CD14-positive monocyte (primary cell): ENCODE data around the gene SLC41A1. TPM values are rescaled to one million over a fixed set of nuclear protein-coding genes. Genes with fewer than 3 reads are reported as not detected.

Experiments
- DNase-seq, 3 donors: peaks; one replicate each; pipeline ENCODE4 v3.0.0-alpha.2; 2011 to 2022
- H2AFZ ChIP-seq: 2 replicates; pipeline ENCODE4 v1.6.0; 2012; ENCODE audit warnings: mild to moderate bottlenecking, low read depth, low read length, inconsistent platforms; ENCODE audit not compliant: insufficient read depth, poor library complexity, severe bottlenecking
- H3K27ac ChIP-seq, 2 donors: 1 replicate in 1 of 2; 2 replicates in 1 of 2; pipeline ENCODE4 v1.5.1; 2012 to 2013; ENCODE audit warnings: low read length in 2 of 2, control low read depth in 1 of 2, inconsistent platforms in 1 of 2, low read depth in 1 of 2, mild to moderate bottlenecking in 1 of 2
- H3K27me3 ChIP-seq, 2 donors: one replicate each; pipeline versions ENCODE4 v1.6.0 to v1.6.1; 2011 to 2013; ENCODE audit warnings: low read length in 2 of 2; ENCODE audit not compliant: control insufficient read depth in 2 of 2, insufficient read depth in 2 of 2
- H3K36me3 ChIP-seq, 2 donors: replicated peaks in 1 of 2; 1 replicate in 1 of 2; 2 replicates in 1 of 2; pipeline versions ENCODE4 v1.5.1 to v1.6.1; 2012 to 2013; ENCODE audit warnings: low read length in 2 of 2, control low read depth in 1 of 2, inconsistent platforms in 1 of 2, mild to moderate bottlenecking in 1 of 2; ENCODE audit not compliant: insufficient read depth in 2 of 2, control insufficient read depth in 1 of 2
- H3K4me1 ChIP-seq, 2 donors: 1 replicate in 1 of 2; 2 replicates in 1 of 2; pipeline versions ENCODE4 v1.5.1 to v1.6.1; 2012 to 2013; ENCODE audit warnings: low read length in 2 of 2, control low read depth in 1 of 2, inconsistent platforms in 1 of 2, mild to moderate bottlenecking in 1 of 2, moderate library complexity in 1 of 2; ENCODE audit not compliant: insufficient read depth in 2 of 2, control insufficient read depth in 1 of 2
- H3K4me2 ChIP-seq: replicated peaks from 2 replicates; pipeline ENCODE3; 2012; ENCODE audit warnings: low read length, moderate library complexity, mild to moderate bottlenecking; ENCODE audit not compliant: poor library complexity, severe bottlenecking; ENCODE audit errors: extremely low read depth
- H3K4me3 ChIP-seq, 3 experiments: fragments of 200-600 bp in 1 of 3; sonication (generic) in 1 of 3; replicated peaks in 1 of 3; 1 replicate in 2 of 3; 2 replicates in 1 of 3; pipeline ENCODE4 v1.5.1; 2011 to 2013; ENCODE audit warnings: low read length in 3 of 3, mild to moderate bottlenecking in 3 of 3, control low read depth in 2 of 3, low read depth in 2 of 3, inconsistent platforms in 1 of 3, moderate library complexity in 1 of 3
- H3K79me2 ChIP-seq: 2 replicates; pipeline ENCODE4 v1.6.0; 2012; ENCODE audit warnings: mild to moderate bottlenecking, control low read depth, inconsistent platforms, low read length, moderate library complexity; ENCODE audit not compliant: insufficient read depth
- H3K9ac ChIP-seq: 2 replicates; pipeline ENCODE4 v1.6.0; 2017; ENCODE audit warnings: low read length, mild to moderate bottlenecking; ENCODE audit not compliant: insufficient read depth, poor library complexity, severe bottlenecking
- H3K9me3 ChIP-seq, 2 donors: replicated peaks in 1 of 2; 1 replicate in 1 of 2; 2 replicates in 1 of 2; pipeline versions ENCODE4 v1.5.1 to v1.6.1; 2012 to 2013; ENCODE audit warnings: low read length in 2 of 2, control low read depth in 1 of 2; ENCODE audit not compliant: control insufficient read depth in 1 of 2, insufficient read depth in 1 of 2
- H4K20me1 ChIP-seq: 2 replicates; pipeline ENCODE4 v1.6.0; 2012; ENCODE audit warnings: mild to moderate bottlenecking, low read length, control low read depth, moderate library complexity; ENCODE audit not compliant: insufficient read depth
- H3K27ac Mint-ChIP-seq, 7 donors: one replicate each; pipeline ENCODE4 v1.8.0; 2020; ENCODE audit warnings: mild to moderate bottlenecking in 7 of 7, mixed read lengths in 7 of 7, moderate library complexity in 6 of 7, inconsistent platforms in 2 of 7
- H3K27me3 Mint-ChIP-seq, 3 donors: one replicate each; pipeline ENCODE4 v1.8.0; 2021 to 2022; ENCODE audit warnings: low read depth in 3 of 3, mild to moderate bottlenecking in 3 of 3, mixed read lengths in 3 of 3, moderate library complexity in 3 of 3, inconsistent platforms in 1 of 3
- H3K36me3 Mint-ChIP-seq, 2 donors: one replicate each; pipeline ENCODE4 v1.8.0; 2020; ENCODE audit warnings: mixed read lengths in 2 of 2, inconsistent platforms in 1 of 2, mild to moderate bottlenecking in 1 of 2
- H3K4me1 Mint-ChIP-seq: one replicate; pipeline ENCODE4 v1.8.0; 2020; ENCODE audit warnings: mild to moderate bottlenecking, mixed read lengths
- H3K4me3 Mint-ChIP-seq, 2 donors: one replicate each; pipeline ENCODE4 v1.8.0; 2020; ENCODE audit warnings: mild to moderate bottlenecking in 2 of 2, mixed read lengths in 2 of 2, moderate library complexity in 1 of 2
- H3K9me3 Mint-ChIP-seq, 7 donors: one replicate each; pipeline ENCODE4 v1.8.0; 2020 to 2022; ENCODE audit warnings: mixed read lengths in 7 of 7, mild to moderate bottlenecking in 6 of 7, moderate library complexity in 6 of 7, inconsistent platforms in 2 of 7
- CTCF ChIP-seq: fragments of 200-600 bp; IDR thresholded peaks from one replicate; pipeline ENCODE4 v1.8.0; 2022; ENCODE audit warnings: antibody characterized with exemption, mild to moderate bottlenecking
- WGBS: methylation state at CpG from one replicate; pipeline ENCODE4 v1.1.5; 2013; ENCODE audit warnings: missing lambda C conversion rate; ENCODE audit not compliant: insufficient coverage; 5-methylcytosine and 5-hydroxymethylcytosine counted together
- intact Hi-C, 2 donors: fragments of 100-400 bp; cut with micrococcal nuclease; formaldehyde crosslinking; loops; one replicate each; pipeline versions ENCODE4 v1.15.0 to v1.15.1; 2023
- polyA plus RNA-seq, 3 donors: library from polyadenylated mRNA; depleted of rRNA in 1 of 3; unstranded in 2 of 3; stranded (reverse) in 1 of 3; fragments of 300-500 nt in 2 of 3; fragments of >200 nt in 1 of 3; fragmentation: Illumina TruSeq in 2 of 3; gene quantifications; 1 replicate in 2 of 3; 2 replicates in 1 of 3; pipeline ENCODE4 v1.2.3, GENCODE V29; 2012 to 2021

The SLC41A1 gene
- polyA plus RNA-seq, 3 donors, result 0.54 to 2.3 (median 1.1) TPM

GRCh38 chr1:205840146-205840923 lies 27.3 kb upstream of the SLC41A1 start:
- H3K4me3 ChIP-seq, result no peak overlapping the region
- Mint-ChIP-seq H3K4me1 (no peaks in the 10 kb centered on the region), H3K36me3 (peaks cover 0 to 1% of the 10 kb centered on the region in 2 donors), H3K4me3 (no peak overlapping the region), H3K27me3 (peaks cover 3 to 5% (median 4%) of the 10 kb centered on the region in 3 donors), H3K27ac (no peak overlapping the region), H3K9me3 (no peaks in the 10 kb centered on the region)
- no peaks in the 10 kb centered on the region for H4K20me1 ChIP-seq
- WGBS, result 83% methylated on average over 1 of the region's 4 CpGs
- H3K27me3 ChIP-seq, result no peaks in the 10 kb centered on the region
- no peak for TF ChIP-seq CTCF
- no peak overlapping the region for H3K4me2 ChIP-seq
- H3K9ac ChIP-seq, result no peak overlapping the region
- no peak overlapping the region for H2AFZ ChIP-seq
- H3K9me3 ChIP-seq, result no peaks in the 10 kb centered on the region
- intact Hi-C loops, result no loop called here
- no peak overlapping the region for H3K27ac ChIP-seq
- no peaks in the 10 kb centered on the region for H3K79me2 ChIP-seq
- H3K36me3 ChIP-seq, result no peaks in the 10 kb centered on the region
- H3K4me1 ChIP-seq, result no peaks in the 10 kb centered on the region
- DNase-seq, result no peak

GRCh38 chr1:205837382-205837970 lies 24.5 kb upstream of the SLC41A1 start:
- Mint-ChIP-seq H3K36me3 (peaks cover 0 to 1% of the 10 kb centered on the region in 2 donors), H3K4me1 (peaks cover 14% of the 10 kb centered on the region), H3K4me3 (no peak overlapping the region), H3K27ac (no peak overlapping the region), H3K9me3 (no peaks in the 10 kb centered on the region), H3K27me3 (peaks cover 3 to 5% (median 4%) of the 10 kb centered on the region in 3 donors)
- Histone ChIP-seq H4K20me1 (no peaks in the 10 kb centered on the region), H3K9ac (no peak overlapping the region), H3K4me1 (peaks cover 7 to 10% of the 10 kb centered on the region in 2 donors), H3K27ac (no peak overlapping the region), H3K79me2 (no peaks in the 10 kb centered on the region), H3K9me3 (no peaks in the 10 kb centered on the region), H3K27me3 (no peaks in the 10 kb centered on the region), H3K4me3 (no peak overlapping the region), H3K36me3 (no peaks in the 10 kb centered on the region), H3K4me2 (no peak overlapping the region), H2AFZ (no peak overlapping the region)
- no peak for DNase-seq
- 94% methylated on average over 7 of the region's 7 CpGs for WGBS
- intact Hi-C loops, result no loop called here
- no peak for TF ChIP-seq CTCF
